Limb (tissue), 2 donors: ENCODE results near the gene SLC39A2.
A peak's percentile ranks its signal among the peaks of the same experiment; 100 is the strongest.
"Not testable (repeated sequence)": the region's sequence is repeated elsewhere in the genome, so short reads cannot be mapped to it uniquely, and the experiment has no call there.

Experiments used
- DNase-seq, 2 donors: peaks; one replicate each; pipeline ENCODE4 v3.0.0-alpha.2; 2016; ENCODE audit errors: extremely low spot score in 2 of 2

Gene SLC39A2

GRCh38 chr14:20997115-20997514 lies 2.0 kb upstream of the SLC39A2 start:
- DNase-seq = no peak

DNA sequence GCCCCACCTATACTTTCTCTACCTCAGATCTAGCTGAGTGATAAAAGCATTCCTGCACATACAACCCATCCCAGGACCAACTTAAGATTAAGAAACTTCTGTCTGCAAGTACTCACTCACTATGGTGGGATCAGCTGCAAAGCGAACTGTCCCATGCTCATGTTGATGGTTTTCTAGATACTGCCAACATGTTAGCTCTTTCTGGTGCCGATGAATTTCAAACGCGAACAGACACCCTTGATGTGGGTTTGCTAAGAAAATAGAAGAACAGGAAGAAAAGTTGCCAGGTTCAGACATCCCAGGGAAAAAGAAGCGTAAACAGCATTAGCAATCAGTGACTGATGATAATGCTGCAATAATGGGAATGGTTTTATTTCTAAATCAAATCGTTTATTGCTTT lies 1.5 kb upstream of the SLC39A2 start:
- DNase-seq = no peak

DNA sequence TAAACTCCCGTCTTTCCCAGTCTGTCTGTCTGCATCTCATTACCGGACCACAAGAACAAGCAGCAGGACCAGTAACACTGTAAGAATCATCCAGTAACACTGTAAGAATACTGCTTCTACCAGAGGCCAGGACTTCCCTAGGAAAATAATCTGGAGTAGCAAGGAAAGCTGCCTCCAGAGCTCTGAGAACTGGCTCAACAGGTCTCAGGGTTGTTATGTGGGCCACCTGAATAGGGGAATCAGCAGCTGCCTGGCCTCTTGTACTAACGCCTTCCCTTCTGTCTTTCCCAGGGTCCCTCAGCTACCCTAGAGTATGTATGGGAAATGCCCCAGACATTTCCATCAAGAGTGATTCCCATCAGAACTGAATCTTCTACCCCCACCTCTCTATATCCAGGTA lies 954 bp upstream of the SLC39A2 start:
- no peak for DNase-seq

- DNase-seq = no peak
Observed at GRCh38 chr14:20999591-20999990, 498 bp downstream of the SLC39A2 start.

GRCh38 chr14:21001218-21001617 lies 2.1 kb downstream of the SLC39A2 start:
- DNase-seq = no peak

DNA sequence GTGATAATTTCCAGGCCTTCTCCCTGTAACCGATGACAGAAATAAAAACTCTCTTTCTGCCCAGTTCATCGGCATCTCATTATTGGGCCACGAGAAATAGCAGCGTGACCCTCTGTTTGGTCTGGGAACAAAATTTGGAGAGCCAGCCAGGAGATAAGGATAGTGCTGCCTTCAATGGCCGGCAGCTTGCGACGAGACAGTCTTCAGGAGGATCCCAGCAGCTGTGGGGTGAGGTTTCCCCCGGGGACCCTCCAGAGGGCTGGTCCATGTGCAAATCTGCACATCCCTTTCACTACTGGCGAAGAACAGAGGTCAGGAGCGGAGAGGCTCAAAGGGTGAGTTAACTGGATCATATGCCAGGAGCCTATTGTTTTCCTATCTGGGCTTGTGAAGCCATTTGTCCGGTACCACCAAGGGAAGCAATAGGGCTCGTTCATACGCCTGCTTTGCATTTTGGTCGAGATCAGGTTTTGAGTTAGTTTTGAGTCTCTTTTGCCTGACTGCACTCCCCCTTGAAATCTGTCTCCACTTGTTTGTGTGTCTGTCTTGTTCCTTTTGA lies 4.8 kb downstream of the SLC39A2 start:
- DNase-seq = no peak

DNA sequence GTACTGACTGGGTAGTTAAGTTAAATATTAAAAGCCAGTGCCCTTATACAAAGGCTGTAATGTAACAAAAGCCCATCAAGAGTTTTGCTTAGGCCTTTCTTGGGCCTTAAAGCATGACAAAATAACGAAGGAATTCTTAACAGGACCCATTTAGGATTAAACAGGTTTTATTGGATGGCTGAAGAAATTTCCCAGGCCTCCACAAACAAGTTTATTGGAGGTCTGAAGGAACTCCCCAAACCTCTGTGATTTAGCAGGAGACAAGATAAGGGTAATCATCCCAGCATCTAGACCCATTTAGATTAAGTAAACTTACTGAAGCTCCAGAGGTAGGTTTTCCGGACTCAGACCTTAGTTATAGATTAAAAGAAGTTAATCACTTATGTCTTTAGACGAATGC lies 10.6 kb downstream of the SLC39A2 start:
- not testable (repeated sequence) for DNase-seq

GRCh38 chr14:21011136-21011535 lies 12.0 kb downstream of the SLC39A2 start:
- DNase-seq = no peak

DNA sequence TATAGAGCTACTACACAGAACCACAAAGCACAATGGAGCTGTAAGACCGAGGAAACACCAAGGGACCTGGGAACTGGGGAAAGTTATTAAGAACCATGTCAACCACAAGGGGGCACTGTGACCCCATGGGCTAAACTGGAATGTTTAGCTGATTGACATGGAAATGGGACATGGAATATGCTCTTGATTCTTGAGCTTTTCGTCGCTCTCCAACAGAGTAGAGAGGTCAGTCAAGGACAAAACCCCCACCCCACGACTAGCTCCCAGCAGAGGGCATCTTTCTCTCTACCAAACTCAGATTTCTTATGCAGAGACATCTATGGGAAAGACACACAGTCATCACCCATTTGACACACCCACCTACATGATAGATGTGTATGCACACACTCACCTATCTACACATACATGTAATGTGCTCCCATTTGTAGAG lies 15.7 kb downstream of the SLC39A2 start:
- DNase-seq = peak; percentile 88 to 91

- no peak for DNase-seq
Observed at GRCh38 chr14:21015312-21015711, 16.2 kb downstream of the SLC39A2 start.

- DNase-seq = no peak
Observed at GRCh38 chr14:21016413-21017190, 17.5 kb downstream of the SLC39A2 start.

GRCh38 chr14:21017528-21018245 lies 18.6 kb downstream of the SLC39A2 start:
- no peak for DNase-seq

- DNase-seq = no peak
Observed at GRCh38 chr14:21018286-21018685, 19.2 kb downstream of the SLC39A2 start.

DNA sequence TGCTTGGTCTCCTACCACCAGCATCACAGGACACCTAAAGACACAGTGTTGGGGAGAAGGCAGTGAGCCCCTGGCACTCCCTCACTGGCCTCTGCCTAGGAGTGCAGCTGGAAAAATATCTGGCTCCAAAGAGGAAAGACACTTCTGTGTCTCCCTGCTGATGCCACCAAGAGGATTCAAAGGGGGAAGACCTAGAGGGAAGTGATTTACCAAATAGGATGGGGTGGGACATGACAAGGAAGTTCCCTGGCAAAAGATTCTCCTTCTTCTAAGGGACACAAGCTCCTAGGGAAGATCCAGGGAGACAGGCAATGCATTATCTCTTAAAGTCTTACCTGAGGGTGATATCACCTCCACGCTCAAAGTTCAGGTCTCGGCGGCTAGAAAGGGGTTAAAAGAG lies 19.7 kb downstream of the SLC39A2 start:
- DNase-seq = no peak

GRCh38 chr14:21019366-21019765 lies 20.3 kb downstream of the SLC39A2 start:
- DNase-seq = no peak

DNA sequence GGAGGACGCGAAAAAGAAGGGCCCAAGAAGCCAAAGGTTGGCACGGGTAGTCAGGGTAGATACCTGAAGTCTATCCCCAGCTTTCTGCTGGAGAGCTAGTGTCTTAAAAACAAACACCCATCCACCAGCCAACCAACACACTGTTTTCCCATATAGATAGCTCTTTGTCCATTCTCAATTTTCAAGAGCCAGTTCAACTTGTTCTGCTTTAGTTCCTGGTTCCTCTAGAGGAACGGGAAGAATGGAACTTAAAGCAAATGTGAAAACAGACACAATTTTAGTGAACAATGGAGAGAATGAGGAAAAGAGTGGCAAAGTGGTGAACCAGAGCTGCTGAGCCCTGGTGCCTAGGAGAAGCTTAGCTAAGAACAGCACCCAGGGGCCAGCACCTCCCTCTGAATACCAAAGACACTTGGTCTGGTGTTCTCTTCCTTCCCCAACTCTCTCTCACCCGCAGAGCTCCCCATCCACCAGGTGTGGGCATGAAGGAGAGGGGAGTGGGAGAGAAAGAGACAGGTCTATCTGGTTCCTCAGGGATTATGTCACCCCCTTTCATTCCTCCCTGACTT lies 22.0 kb downstream of the SLC39A2 start:
- no peak for DNase-seq

DNA sequence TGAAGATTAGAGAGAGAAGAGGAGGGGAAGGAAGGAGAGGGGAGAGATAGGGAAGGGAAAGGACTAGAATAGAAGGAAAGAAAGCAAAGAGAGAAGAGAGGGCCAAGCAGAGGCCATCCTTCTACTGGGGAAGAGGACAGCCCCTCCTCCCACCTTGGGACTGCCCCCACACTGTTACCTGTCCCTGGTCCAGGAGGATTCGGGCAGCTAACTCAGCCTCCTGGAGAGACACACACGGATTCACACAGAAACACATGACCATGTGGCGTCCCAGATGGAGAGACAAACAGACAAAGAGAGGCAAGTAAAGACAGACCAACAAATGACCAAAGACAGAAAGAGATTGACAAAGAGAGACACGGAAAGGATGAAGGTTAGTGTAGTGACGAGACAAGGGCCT lies 23.6 kb downstream of the SLC39A2 start:
- no peak for DNase-seq

DNA sequence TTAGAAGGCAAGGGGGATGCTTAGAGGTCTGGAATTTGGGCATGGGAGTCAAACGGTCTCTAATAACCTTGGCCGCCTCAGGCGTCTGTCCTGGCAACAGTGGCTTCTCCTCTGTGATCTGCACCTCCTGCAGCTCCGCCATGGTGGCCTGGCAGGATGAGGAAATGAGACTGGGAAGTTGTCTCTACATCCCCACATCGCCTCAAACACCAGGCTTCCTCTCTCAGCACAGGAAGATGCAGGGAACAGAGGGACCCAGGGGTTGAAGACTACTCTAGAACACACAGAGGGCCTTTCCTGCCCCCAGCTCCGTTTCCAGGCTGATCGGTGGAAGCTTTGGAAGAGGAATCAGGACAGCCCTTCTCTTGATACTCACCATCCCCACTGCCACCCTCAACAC lies 24.1 kb downstream of the SLC39A2 start:
- no peak for DNase-seq

DNA sequence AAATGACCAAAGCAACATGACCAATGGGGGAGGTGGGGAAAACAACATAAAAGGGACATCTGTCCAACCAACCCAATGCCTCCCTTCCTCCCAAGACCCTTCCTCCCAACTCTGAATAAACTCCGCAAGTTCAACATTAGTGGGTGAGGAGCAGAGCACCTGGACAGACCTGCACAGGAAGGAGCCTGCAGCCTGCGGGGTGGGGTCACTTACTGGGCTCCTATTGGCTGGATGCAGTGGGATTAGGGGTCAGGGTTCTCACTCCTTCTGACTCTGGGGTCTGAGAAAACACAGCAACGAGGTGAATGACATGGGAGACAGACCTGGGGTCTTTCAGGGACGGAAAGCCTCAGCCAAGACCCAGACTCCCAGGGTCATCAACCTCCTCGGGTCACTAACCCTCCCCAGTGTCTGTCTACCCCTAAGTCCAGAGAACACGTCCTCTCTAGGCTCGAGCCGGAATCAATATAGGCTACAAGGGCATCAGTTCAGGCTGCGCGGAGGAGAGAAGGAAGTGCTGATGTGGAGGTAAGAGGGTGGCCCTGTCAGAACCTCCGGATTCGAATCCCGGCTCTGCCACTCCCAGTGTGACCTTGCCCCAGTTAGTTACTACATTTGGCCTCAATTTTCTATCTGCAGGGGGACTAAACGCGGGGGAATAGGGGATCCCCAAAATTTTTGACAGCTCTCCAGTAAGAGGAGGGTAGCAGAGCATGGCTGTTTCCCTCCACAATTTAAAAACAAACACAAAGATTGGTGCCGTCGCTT lies 24.9 kb downstream of the SLC39A2 start:
- DNase-seq = no peak

DNA sequence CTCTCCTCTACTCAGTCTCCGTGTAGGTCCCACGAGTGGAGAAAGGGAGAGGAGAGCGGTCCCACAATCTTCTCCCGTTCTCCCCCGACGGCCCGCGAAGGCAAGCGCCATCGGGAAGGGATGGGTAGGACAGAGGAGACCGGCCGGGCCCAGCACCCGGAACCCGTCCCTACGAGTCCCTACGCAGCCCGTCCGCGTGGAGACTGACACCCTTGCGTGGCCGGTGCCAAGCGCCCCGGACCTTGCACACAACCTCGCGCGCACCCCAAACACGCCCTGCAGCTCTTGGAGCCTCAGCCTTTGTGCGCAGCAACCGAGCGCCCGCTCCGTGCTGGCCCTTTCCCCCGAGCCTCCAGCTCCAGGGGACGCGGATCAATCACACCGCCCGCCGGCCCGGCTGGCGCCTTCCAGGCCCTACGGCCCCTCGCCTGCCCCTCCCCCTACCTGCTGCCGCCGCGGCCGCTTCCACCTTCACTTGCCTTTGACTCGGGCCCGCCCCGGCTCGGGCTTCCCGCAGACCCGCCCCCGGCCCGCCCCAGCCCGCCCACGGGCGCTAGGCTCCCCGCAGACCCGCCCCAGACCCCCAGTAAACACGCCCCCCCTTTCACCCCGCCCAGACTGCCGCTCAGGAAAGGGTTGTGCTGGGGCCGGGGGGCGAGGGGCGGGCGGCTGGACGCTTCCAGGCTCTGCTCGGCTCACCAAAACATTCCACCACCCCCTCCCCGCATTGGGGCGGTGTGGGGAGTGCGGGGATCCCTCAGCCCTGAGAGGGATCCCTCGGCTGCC lies 25.7 kb downstream of the SLC39A2 start, which contains the start of gene NDRG2:
Gene NDRG2, minus strand, starts transcription at position 477 of the 786 bp plus-strand sequence. CDS start 1,746 bp downstream, outside the sequence.
- DNase-seq = peak; percentile 64 to 88
